ENCODE data around the gene APBB3.

The APBB3 gene

GRCh38 chr5:140576776-140577201 lies 12.4 kb upstream of the APBB3 start:
- H3K27me3 ChIP-seq (ENCODE audit: control insufficient read depth in 1 of 2, insufficient read depth in 2 of 2, low read length in 2 of 2): no peaks in the 10 kb centered on the region
- H3K4me1 ChIP-seq (ENCODE audit: control insufficient read depth in 1 of 2, insufficient read depth in 2 of 2, low read length in 2 of 2): peaks cover 0 to 3% of the 10 kb centered on the region in 2 donors
- H3K4me3 ChIP-seq (ENCODE audit: low read depth in 1 of 2, low read length in 2 of 2): no peak overlapping the region
- H3K36me3 ChIP-seq (ENCODE audit: control insufficient read depth in 1 of 2, insufficient read depth in 2 of 2, low read length in 2 of 2): no peaks in the 10 kb centered on the region
- no peaks in the 10 kb centered on the region for H3K9me3 ChIP-seq (ENCODE audit: control insufficient read depth in 1 of 2, low read length in 2 of 2)
- no peak overlapping the region for H3K9ac ChIP-seq (ENCODE audit: low read depth in 1 of 2, low read length in 2 of 2)
- H3K27ac ChIP-seq (ENCODE audit: low read depth, low read length): no peak overlapping the region

- H3K9ac ChIP-seq (ENCODE audit: low read depth in 1 of 2, low read length in 2 of 2): no peak overlapping the region
- no peak overlapping the region for H3K27ac ChIP-seq (ENCODE audit: low read depth, low read length)
- H3K36me3 ChIP-seq (ENCODE audit: control insufficient read depth in 1 of 2, insufficient read depth in 2 of 2, low read length in 2 of 2): peaks cover 0 to 3% of the 10 kb centered on the region in 2 donors
- no peak overlapping the region for H3K4me3 ChIP-seq (ENCODE audit: low read depth in 1 of 2, low read length in 2 of 2)
- peaks cover 7 to 10% of the 10 kb centered on the region in 2 donors for H3K4me1 ChIP-seq (ENCODE audit: control insufficient read depth in 1 of 2, insufficient read depth in 2 of 2, low read length in 2 of 2)
- no peaks in the 10 kb centered on the region for H3K27me3 ChIP-seq (ENCODE audit: control insufficient read depth in 1 of 2, insufficient read depth in 2 of 2, low read length in 2 of 2)
- H3K9me3 ChIP-seq (ENCODE audit: control insufficient read depth in 1 of 2, low read length in 2 of 2): no peaks in the 10 kb centered on the region
Observed at GRCh38 chr5:140575309-140575708, 10.9 kb upstream of the APBB3 start.

- peaks cover 0 to 3% of the 10 kb centered on the region in 2 donors for H3K36me3 ChIP-seq (ENCODE audit: control insufficient read depth in 1 of 2, insufficient read depth in 2 of 2, low read length in 2 of 2)
- no peak overlapping the region for H3K9ac ChIP-seq (ENCODE audit: low read depth in 1 of 2, low read length in 2 of 2)
- no peak overlapping the region for H3K27ac ChIP-seq (ENCODE audit: low read depth, low read length)
- H3K9me3 ChIP-seq (ENCODE audit: control insufficient read depth in 1 of 2, low read length in 2 of 2): no peaks in the 10 kb centered on the region
- H3K27me3 ChIP-seq (ENCODE audit: control insufficient read depth in 1 of 2, insufficient read depth in 2 of 2, low read length in 2 of 2): no peaks in the 10 kb centered on the region
- peaks cover 18 to 20% of the 10 kb centered on the region in 2 donors for H3K4me1 ChIP-seq (ENCODE audit: control insufficient read depth in 1 of 2, insufficient read depth in 2 of 2, low read length in 2 of 2)
- no peak overlapping the region for H3K4me3 ChIP-seq (ENCODE audit: low read depth in 1 of 2, low read length in 2 of 2)
Observed at GRCh38 chr5:140574165-140574564, 9.8 kb upstream of the APBB3 start.

- peaks cover 0 to 3% of the 10 kb centered on the region in 2 donors for H3K36me3 ChIP-seq (ENCODE audit: control insufficient read depth in 1 of 2, insufficient read depth in 2 of 2, low read length in 2 of 2)
- H3K9ac ChIP-seq (ENCODE audit: low read depth in 1 of 2, low read length in 2 of 2): no peak overlapping the region
- H3K4me1 ChIP-seq (ENCODE audit: control insufficient read depth in 1 of 2, insufficient read depth in 2 of 2, low read length in 2 of 2): peaks cover 23 to 24% of the 10 kb centered on the region in 2 donors
- no peaks in the 10 kb centered on the region for H3K9me3 ChIP-seq (ENCODE audit: control insufficient read depth in 1 of 2, low read length in 2 of 2)
- no peak overlapping the region for H3K4me3 ChIP-seq (ENCODE audit: low read depth in 1 of 2, low read length in 2 of 2)
- no peaks in the 10 kb centered on the region for H3K27me3 ChIP-seq (ENCODE audit: control insufficient read depth in 1 of 2, insufficient read depth in 2 of 2, low read length in 2 of 2)
- no peak overlapping the region for H3K27ac ChIP-seq (ENCODE audit: low read depth, low read length)
Observed at GRCh38 chr5:140573683-140574082, 9.3 kb upstream of the APBB3 start.

GRCh38 chr5:140571105-140571504 lies 6.7 kb upstream of the APBB3 start:
- H3K4me1 ChIP-seq (ENCODE audit: control insufficient read depth in 1 of 2, insufficient read depth in 2 of 2, low read length in 2 of 2): peaks cover 28 to 38% of the 10 kb centered on the region in 2 donors
- H3K9me3 ChIP-seq (ENCODE audit: control insufficient read depth in 1 of 2, low read length in 2 of 2): no peaks in the 10 kb centered on the region
- H3K9ac ChIP-seq (ENCODE audit: low read depth in 1 of 2, low read length in 2 of 2): no peak overlapping the region
- no peaks in the 10 kb centered on the region for H3K27me3 ChIP-seq (ENCODE audit: control insufficient read depth in 1 of 2, insufficient read depth in 2 of 2, low read length in 2 of 2)
- H3K36me3 ChIP-seq (ENCODE audit: control insufficient read depth in 1 of 2, insufficient read depth in 2 of 2, low read length in 2 of 2): peaks cover 9 to 26% of the 10 kb centered on the region in 2 donors
- peak overlapping the region; percentile 11 for H3K27ac ChIP-seq (ENCODE audit: low read depth, low read length)
- no peak overlapping the region for H3K4me3 ChIP-seq (ENCODE audit: low read depth in 1 of 2, low read length in 2 of 2)

GRCh38 chr5:140570488-140570887 lies 6.1 kb upstream of the APBB3 start:
- peak overlapping the region; percentile 11 for H3K27ac ChIP-seq (ENCODE audit: low read depth, low read length)
- H3K4me3 ChIP-seq (ENCODE audit: low read depth in 1 of 2, low read length in 2 of 2): no peak overlapping the region
- no peak overlapping the region for H3K9ac ChIP-seq (ENCODE audit: low read depth in 1 of 2, low read length in 2 of 2)
- H3K4me1 ChIP-seq (ENCODE audit: control insufficient read depth in 1 of 2, insufficient read depth in 2 of 2, low read length in 2 of 2): peaks cover 34 to 44% of the 10 kb centered on the region in 2 donors
- no peaks in the 10 kb centered on the region for H3K9me3 ChIP-seq (ENCODE audit: control insufficient read depth in 1 of 2, low read length in 2 of 2)
- H3K27me3 ChIP-seq (ENCODE audit: control insufficient read depth in 1 of 2, insufficient read depth in 2 of 2, low read length in 2 of 2): no peaks in the 10 kb centered on the region
- H3K36me3 ChIP-seq (ENCODE audit: control insufficient read depth in 1 of 2, insufficient read depth in 2 of 2, low read length in 2 of 2): peaks cover 9 to 29% of the 10 kb centered on the region in 2 donors

- peaks cover 38 to 49% of the 10 kb centered on the region in 2 donors for H3K4me1 ChIP-seq (ENCODE audit: control insufficient read depth in 1 of 2, insufficient read depth in 2 of 2, low read length in 2 of 2)
- no peaks in the 10 kb centered on the region for H3K27me3 ChIP-seq (ENCODE audit: control insufficient read depth in 1 of 2, insufficient read depth in 2 of 2, low read length in 2 of 2)
Observed at GRCh38 chr5:140570058-140570457, 5.7 kb upstream of the APBB3 start.

GRCh38 chr5:140569197-140569596 lies 4.8 kb upstream of the APBB3 start:
- Histone ChIP-seq H3K9ac (ENCODE audit: low read depth in 1 of 2, low read length in 2 of 2) (peak overlapping the region in 1 of 2 donors; percentile 41), H3K9me3 (ENCODE audit: control insufficient read depth in 1 of 2, low read length in 2 of 2) (no peaks in the 10 kb centered on the region), H3K36me3 (ENCODE audit: control insufficient read depth in 1 of 2, insufficient read depth in 2 of 2, low read length in 2 of 2) (peaks cover 9 to 29% of the 10 kb centered on the region in 2 donors), H3K4me1 (ENCODE audit: control insufficient read depth in 1 of 2, insufficient read depth in 2 of 2, low read length in 2 of 2) (peaks cover 39 to 50% of the 10 kb centered on the region in 2 donors), H3K27ac (ENCODE audit: low read depth, low read length) (no peak overlapping the region), H3K27me3 (ENCODE audit: control insufficient read depth in 1 of 2, insufficient read depth in 2 of 2, low read length in 2 of 2) (no peaks in the 10 kb centered on the region), H3K4me3 (ENCODE audit: low read depth in 1 of 2, low read length in 2 of 2) (peak overlapping the region; percentile 8)

More at GRCh38 chr5:140570058-140570457, 5.7 kb upstream of the APBB3 start:
- Histone ChIP-seq H3K4me3 (ENCODE audit: low read depth in 1 of 2, low read length in 2 of 2) (no peak overlapping the region), H3K9ac (ENCODE audit: low read depth in 1 of 2, low read length in 2 of 2) (no peak overlapping the region), H3K27ac (ENCODE audit: low read depth, low read length) (no peak overlapping the region), H3K9me3 (ENCODE audit: control insufficient read depth in 1 of 2, low read length in 2 of 2) (no peaks in the 10 kb centered on the region), H3K36me3 (ENCODE audit: control insufficient read depth in 1 of 2, insufficient read depth in 2 of 2, low read length in 2 of 2) (peaks cover 9 to 29% of the 10 kb centered on the region in 2 donors)

- Histone ChIP-seq H3K9ac (ENCODE audit: low read depth in 1 of 2, low read length in 2 of 2) (peak overlapping the region in 1 of 2 donors; percentile 41), H3K4me1 (ENCODE audit: control insufficient read depth in 1 of 2, insufficient read depth in 2 of 2, low read length in 2 of 2) (peaks cover 43 to 56% of the 10 kb centered on the region in 2 donors), H3K4me3 (ENCODE audit: low read depth in 1 of 2, low read length in 2 of 2) (peak overlapping the region in 1 of 2 donors; percentile 8), H3K27ac (ENCODE audit: low read depth, low read length) (no peak overlapping the region), H3K27me3 (ENCODE audit: control insufficient read depth in 1 of 2, insufficient read depth in 2 of 2, low read length in 2 of 2) (no peaks in the 10 kb centered on the region), H3K9me3 (ENCODE audit: control insufficient read depth in 1 of 2, low read length in 2 of 2) (no peaks in the 10 kb centered on the region), H3K36me3 (ENCODE audit: control insufficient read depth in 1 of 2, insufficient read depth in 2 of 2, low read length in 2 of 2) (peaks cover 9 to 29% of the 10 kb centered on the region in 2 donors)
Observed at GRCh38 chr5:140568443-140569063, 4.2 kb upstream of the APBB3 start.

- no peak overlapping the region for H3K9ac ChIP-seq (ENCODE audit: low read depth in 1 of 2, low read length in 2 of 2)
- H3K4me3 ChIP-seq (ENCODE audit: low read depth in 1 of 2, low read length in 2 of 2): no peak overlapping the region
- peaks cover 9 to 29% of the 10 kb centered on the region in 2 donors for H3K36me3 ChIP-seq (ENCODE audit: control insufficient read depth in 1 of 2, insufficient read depth in 2 of 2, low read length in 2 of 2)
- H3K4me1 ChIP-seq (ENCODE audit: control insufficient read depth in 1 of 2, insufficient read depth in 2 of 2, low read length in 2 of 2): peaks cover 47 to 61% of the 10 kb centered on the region in 2 donors
- no peak overlapping the region for H3K27ac ChIP-seq (ENCODE audit: low read depth, low read length)
- H3K27me3 ChIP-seq (ENCODE audit: control insufficient read depth in 1 of 2, insufficient read depth in 2 of 2, low read length in 2 of 2): no peaks in the 10 kb centered on the region
- H3K9me3 ChIP-seq (ENCODE audit: control insufficient read depth in 1 of 2, low read length in 2 of 2): no peaks in the 10 kb centered on the region
Observed at GRCh38 chr5:140567871-140568270, 3.5 kb upstream of the APBB3 start.

All from duodenal mucosa (tissue), 2 donors.